GM18507 (cell line): ENCODE results near the gene ORMDL2.
A peak's percentile ranks its signal among the peaks of the same experiment; 100 is the strongest.
"Not testable (repeated sequence)": the region's sequence is repeated elsewhere in the genome, so short reads cannot be mapped to it uniquely, and the experiment has no call there.

Experiments
- DNase-seq: peaks from one replicate; pipeline ENCODE4 v3.0.0; 2011; ENCODE audit warnings: low read depth; ENCODE audit not compliant: insufficient read length; ENCODE audit errors: extremely low spot score
- FAIRE-seq: peaks from 2 replicates; lab custom pipeline; 2011; peaks lifted over from hg19 to GRCh38; lab: Jason Lieb, UNC

The ORMDL2 gene

DNA sequence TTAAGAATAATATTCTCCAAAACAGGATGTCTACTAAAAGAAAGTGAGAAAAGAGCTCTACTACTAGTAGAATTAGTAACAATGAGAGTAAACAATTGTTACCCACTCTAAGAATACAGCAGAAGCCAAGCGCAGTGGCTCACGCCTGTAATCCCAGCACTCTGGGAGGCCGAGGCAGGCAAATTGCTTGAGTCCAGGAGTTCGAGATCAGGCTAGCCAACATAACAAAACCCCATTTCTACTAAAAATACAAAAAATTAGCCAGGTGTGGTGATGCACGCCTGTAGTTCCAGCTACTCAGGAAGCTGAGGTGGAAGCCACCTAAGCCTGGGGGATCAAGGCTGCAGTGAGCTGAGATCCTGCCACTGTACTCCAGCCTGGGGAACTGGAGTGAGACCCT is 6.9 kb downstream of the ORMDL2 start:
- FAIRE-seq (no peak), DNase-seq (no peak)

DNA sequence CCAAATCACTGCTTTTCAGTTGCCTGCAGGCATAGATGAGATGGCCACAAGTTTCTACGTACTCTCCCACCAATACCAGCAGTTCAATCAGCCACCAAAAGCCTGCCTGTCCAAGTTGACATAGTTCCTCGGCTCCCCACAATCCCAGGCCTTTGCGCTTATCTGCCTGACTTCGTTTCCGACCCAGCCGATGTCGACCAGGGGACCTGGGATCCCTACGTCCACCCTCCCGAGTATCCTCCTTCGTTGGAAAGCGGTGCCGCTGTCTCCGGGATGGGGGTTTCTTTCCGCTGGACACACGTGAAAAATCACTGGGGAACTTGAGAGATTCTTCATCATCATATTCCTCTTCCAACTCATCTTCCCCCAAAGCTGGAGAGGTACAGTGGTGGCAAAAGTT is 10.0 kb downstream of the ORMDL2 start:
- FAIRE-seq (no peak), DNase-seq (no peak)

DNA sequence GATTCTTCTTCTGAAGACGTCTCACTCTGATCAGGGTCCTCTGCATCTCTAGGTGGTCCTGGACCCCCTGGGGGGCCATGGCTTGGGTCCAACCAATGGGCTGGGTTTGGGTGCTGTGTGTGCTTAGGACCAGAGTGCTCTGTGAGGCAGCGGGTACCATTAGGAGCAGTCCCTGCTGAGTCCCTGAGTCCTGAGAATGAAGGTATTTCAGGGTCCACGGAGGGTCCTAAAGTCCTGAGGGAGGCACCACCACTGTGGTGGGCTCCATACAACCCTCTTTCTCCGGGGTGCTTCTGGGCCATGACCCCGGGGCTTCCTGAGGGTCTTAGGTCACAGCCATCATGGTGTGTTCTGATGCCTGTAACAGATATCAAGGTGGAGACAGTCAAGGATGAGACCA is 10.5 kb downstream of the ORMDL2 start:
- FAIRE-seq: no peak
- DNase-seq: no peak

DNA sequence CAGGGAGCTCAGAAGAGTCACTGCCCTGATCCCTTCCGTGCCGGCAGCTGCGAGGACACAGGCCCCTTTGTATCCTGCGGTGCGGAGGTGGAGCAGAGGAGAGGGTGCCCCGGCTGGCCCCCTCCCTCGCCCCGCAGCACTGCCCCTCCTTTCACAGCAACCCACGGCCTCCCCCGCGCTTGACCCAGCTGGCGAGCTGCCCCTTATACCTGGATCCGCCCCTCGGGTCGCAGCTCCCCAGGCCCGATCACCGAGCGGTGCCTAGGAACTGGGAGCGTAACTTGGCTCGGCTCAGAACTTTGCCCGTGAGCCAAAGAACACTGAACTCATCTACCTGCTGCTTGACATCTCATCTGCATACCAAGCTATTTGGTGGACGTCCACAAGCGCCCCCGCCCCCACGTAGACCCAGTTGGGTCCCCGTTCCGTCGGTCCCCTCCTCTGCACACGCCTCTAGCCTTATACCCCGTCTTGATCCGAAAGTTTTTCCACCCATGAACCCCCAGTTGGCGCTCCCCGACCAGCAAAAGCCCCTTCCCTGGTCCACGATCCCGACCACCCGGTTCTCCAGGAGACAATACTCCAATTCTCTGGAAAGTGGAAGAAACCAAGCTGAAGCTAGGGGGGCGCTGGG is 12.2 kb downstream of the ORMDL2 start:
- peak; percentile 26 for DNase-seq
- FAIRE-seq: no peak

DNA sequence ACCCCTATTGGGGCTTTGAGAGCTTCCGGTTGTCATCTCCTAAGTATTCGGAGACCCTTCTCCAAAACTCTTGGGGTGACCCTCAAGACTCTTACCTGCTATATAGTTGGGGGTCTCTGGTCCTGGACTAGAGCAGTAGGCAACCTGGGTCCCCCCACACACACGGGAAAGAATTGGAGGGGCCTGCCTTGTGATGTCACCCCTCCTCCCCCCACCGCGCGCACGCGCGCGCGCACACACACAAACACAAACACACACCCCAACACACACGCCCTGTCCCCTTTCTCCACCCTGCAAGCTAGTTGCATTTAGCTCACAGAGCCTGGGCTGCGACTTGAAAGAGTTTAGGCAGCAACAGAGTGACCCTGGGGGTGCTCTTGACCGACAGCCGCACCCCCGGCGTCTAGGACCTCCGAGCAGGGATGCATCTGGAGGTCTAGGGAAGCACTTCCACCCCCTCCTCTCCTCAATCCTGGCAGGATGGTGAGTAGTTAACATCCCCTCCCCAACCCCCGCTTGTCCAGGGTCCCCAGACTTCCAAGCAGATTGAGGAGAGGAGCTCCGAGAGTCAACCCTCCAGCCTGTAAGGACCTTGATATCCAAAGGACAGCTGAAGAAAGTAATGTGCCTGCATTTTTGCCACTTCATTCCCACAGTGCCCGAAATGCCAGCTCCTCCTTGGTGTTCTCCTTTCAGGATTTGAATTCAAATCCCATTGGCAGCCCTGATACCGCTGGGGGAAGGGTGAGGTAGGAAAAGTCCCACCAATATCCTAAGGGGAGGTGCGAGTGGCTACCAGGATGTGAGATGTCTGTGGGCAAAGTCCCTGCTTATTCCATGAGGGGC is 13.0 kb downstream of the ORMDL2 start:
- peak; percentile 21 for FAIRE-seq
- DNase-seq: peak; percentile 36

DNA sequence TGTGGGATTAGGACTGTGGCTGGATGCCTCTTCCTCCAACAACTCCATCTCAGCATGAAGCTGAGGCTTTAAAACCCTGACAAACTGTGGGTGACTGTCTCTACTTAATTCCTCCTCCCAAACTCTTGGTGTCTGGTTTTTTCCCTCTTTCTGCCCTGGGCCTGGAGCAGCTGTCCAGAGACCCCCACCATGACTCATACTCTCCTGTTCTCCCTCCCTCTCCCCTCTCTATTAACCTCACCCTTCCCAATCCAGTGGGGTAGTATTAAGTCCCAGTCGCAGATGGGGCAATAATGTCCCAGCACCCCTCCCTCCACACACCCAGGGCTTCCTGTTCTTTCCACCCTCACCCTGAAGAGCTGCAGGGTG is 13.6 kb downstream of the ORMDL2 start:
- no peak for DNase-seq

DNA sequence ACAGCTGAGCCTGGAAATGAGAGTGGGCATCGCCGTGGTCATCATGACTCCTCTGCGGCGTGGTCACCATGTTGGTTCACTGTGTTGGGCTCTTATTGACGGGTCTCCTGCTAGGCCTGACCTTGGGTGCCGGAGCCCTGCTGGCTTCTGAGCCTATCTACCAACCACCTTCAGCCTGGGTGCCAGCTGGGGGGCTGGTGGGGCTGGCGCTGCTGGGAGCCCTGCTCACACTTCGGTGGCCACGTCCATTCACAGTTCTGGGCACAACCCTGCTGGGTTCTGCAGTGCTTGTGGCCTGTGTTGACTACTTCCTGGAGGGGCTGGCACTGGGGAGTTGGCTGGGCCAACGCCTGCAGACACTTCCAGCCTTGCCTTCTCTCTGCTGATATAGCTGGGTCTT is 15.2 kb downstream of the ORMDL2 start:
- no peak for FAIRE-seq
- no peak for DNase-seq

More for the DNA sequence above, 13.6 kb downstream of the ORMDL2 start:
- no peak for FAIRE-seq

DNA sequence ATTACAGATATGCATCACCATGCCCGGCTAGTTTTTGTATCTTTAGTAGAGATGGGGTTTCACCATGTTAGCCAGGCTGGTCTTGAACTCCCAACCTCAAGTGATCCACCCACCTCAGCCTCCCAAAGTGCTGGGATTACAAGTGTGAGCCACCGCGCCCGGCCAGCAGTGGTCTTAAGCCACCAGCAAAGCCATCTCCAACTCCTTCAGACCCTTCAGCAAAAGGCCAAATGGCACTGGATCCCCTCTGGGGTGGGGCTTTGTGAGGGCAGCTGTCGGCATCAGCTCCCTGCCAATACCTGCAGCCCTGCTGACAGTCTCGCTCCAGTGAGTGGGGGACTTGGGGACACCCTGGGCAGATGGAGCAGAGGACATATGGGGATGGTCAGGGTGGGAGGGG is 16.6 kb downstream of the ORMDL2 start:
- FAIRE-seq: not testable (repeated sequence)

DNA sequence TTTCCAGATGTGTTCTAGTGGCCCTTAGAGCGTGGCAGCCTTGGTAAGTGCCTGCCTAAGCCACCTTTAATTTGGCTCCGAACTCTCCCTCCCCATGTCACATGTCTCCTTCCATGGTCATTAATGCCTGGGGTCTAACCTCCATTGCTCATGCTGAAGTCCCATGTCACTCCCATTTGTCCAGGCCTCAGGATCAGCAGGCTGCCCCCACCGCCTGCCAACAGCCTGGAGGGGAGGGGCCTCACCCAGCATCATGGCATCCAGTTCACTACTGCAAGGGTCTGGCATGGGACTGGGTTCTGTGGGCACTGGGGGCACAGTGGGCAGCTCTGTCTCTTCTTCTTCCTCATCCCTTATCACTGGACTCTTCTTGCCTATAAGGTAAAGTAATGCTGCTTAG is 20.5 kb downstream of the ORMDL2 start:
- DNase-seq (no peak), FAIRE-seq (no peak)

More for the DNA sequence above, 16.6 kb downstream of the ORMDL2 start:
- DNase-seq: not testable (repeated sequence)

DNA sequence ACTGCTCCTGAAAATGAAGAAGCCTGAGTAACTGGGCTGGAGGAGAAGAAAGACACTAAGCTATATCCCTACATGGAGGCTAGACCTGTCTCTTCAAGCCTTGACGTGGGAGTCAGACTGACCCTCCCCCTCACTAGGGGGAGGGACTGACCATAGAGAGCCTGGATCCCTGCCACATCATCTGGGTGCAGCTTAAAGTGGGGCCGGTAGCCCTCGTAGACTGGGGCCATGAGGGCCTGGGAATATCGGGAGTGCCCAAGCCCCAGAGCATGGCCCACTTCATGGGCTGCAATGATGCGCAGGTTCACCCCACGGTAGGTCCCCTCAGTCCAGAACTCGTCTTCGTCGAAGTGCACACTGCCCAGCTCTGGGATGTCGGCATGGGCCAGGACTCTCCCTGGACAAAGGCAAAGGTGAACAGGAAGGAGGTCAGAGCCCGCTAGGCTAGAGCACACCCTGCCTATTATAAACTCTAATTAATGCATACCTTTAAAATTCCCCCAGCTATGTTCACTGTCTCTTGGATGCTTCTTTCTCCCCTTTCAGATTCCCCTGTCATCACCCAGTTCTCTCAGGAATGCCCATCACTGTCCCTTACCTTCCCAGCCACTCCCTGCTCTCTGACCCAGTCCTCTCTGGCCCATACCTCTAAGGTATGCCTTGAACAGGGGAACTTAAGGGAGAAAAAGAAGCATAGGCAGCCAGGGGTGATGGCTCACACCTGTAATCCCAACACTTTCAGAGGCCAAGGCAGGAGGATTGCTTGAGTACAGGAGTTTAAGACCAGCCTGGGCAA is 21.7 kb downstream of the ORMDL2 start:
- DNase-seq (no peak), FAIRE-seq (no peak)

DNA sequence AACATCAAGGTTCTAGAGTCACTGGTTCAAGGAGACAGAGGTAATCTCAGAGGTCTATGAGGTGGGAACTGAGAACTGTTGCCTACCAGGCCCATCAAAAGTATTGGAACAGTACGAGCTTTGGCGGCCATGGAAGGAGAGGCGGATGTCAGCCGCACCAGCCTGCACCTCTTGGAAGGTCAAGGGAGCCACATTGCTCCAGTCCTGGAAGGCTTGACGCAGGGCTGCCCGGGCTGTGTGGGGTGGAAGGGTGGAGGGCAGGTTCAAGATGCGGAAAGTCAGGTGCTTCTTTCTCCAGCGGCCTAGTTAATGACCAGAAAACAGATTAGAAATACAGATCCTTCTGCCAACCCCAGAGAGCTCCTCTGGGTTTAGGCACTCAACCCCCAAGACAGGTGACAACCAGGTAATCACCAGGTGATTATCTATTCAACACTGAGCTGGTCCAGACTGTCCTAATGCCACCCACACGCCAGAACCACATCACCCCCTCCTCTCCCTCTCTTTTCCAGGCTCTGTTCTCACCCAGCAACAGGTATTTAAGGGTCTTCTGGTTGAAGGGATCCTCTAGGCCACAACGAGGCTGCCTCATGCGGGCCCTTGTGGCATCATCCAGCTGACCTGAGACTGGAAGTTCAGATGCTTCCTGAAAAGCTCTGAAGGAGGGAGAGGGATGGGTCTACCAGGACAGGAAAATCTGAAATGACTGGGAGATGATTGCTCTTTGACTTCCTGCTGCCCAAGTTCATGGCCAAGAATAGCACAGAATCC is 22.9 kb downstream of the ORMDL2 start:
- no peak for FAIRE-seq
- no peak for DNase-seq

DNA sequence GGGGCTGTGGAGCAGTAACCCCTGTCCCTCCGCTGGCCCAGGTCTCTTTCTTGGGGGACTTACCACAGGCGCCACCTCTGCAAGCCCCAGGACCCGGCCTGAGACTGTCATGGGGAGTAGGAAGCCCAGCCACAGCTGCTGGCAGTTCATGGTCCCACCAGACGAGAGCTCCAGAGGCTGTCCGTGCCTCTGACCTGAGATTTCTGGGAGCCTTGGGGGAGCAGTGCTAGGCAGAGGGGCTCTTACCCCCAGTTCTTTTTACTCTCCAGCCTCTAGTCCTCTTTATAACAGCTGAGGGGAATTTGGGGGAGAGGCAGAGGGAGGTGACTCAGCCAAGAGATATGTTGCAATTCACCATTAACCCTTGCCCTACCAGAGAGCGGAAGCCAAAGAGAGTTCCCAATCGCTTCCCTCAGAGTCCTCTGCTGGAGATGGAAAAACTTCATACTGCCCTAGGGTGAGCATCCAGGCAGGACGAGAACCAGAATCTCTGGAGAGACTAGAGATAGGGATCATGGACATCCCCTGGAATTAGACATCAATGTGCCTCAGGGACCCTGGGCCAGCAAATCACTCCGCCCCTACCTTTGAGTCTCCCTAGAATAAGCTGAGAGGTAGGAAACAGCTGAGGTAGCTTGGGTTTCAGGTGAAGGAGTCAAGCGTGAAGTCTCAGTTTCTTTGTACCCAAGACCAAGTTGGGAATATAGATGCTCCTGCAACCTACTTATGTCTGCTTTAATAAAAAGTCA is 25.0 kb downstream of the ORMDL2 start, which contains the start of gene MMP19:
Gene MMP19 (minus strand): TSS at position 256 of the 749 bp plus-strand sequence. CDS start 106 bp downstream, at position 150.
- DNase-seq (no peak), FAIRE-seq (no peak)

DNA sequence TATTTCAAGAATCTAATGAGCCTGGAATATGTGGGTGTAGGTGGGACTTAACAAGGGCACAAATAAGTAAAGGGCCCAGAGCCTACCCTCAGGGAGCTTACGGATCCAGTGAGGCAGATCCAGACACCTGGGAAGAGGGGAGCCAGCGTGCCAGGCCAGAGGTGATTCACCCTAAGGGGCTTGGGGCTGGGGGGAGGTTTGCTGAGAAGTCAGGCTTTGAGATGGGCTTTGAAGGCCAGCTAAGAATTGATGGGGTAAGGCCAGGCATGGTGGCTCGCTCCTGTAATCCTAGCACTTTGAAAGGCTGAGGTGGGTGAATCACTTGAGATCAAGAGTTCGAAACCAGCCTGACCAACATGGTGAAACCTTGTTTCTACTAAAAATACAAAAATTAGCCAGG is 25.6 kb downstream of the ORMDL2 start:
- FAIRE-seq (no peak), DNase-seq (no peak)

DNA sequence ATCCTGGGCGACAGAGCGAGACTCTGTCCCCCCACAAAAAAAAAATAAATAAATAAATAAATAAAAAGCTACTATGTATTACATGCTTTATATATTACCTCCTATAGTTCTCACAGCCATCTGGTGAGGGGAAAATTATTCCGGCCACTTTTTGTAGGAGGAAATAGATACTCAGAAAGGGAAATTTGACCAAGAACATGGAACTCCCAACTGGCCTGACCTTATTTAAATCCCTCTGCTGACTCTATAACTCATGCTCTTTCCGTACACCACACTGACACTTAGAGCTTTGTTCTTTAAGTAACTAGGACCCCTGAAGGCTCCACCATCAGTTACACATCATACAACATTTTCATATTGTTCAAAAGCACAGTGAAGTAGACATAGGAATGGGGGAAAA is 27.1 kb downstream of the ORMDL2 start:
- FAIRE-seq: no peak
- DNase-seq: no peak

DNA sequence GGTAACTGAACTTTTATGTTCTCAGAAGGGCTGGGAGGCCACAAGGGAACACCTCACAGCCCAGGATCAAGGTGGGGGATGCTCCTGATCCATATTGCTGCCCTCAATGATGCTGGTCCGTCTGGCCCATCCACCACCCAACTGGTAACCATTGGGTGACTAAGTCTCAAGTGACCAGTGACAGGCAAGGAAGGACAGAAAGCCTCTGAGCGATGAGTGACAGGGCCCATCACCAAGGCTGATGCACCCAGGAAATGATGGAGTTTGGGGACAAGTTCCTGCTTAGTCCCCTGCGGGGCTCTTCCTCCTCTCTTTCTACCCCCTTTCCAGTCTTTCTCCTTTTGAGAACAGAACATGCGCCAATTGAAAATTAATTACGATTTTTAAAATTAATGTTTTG is 27.5 kb downstream of the ORMDL2 start:
- DNase-seq (no peak), FAIRE-seq (no peak)

DNA sequence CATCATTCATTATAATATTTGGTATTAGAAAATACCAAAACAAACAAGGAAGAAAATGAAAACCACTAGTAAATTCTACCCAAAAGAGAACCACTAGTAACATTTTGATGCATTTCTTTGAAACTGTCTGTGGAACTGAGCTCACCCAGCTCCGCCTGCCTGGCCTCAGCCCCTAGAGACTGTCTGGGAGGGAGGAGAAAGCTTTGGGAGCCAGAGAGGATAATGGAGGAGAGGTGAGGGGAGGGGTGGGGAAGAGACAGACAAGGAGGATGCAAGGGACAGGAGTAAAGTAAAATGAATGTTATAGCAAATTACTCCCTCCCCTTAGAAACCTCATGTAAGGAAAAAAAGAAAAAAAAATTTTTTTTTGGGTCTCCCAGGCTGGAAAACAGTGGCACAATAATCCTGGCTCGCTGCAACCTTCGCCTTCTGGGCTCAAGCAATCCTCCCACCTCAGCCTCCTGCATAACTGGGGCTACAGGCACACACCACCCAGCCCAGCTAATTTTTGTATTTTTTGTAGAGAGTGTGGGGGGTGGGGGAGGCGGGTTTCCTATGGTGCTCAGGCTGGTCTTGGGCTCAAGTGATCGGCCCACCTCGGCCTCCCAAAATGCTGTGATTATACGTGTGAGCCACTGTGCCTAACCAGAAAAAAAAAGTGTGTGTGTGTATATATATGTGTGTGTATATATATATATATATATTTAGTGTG is 28.1 kb downstream of the ORMDL2 start:
- FAIRE-seq (no peak), DNase-seq (no peak)

DNA sequence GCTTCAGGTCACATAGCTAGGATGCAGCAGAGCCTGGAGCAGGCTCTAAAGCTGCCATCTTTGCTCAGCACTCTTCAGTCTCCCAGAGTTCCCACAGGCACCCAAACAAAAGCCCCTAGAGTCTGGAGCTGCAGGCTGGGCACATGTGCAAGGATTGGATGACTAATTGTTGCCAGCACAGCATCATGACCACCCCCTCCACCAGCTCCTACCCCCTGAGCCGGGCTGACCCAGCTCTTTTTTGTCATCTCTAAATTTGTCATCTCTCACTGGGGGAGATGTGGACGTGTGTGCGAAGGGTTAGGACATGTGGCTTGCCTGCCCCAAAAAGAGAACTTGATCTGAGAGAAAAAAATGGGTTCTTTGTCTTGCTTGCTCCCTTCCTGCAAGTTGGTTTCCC is 29.2 kb downstream of the ORMDL2 start:
- DNase-seq (no peak), FAIRE-seq (no peak)

DNA sequence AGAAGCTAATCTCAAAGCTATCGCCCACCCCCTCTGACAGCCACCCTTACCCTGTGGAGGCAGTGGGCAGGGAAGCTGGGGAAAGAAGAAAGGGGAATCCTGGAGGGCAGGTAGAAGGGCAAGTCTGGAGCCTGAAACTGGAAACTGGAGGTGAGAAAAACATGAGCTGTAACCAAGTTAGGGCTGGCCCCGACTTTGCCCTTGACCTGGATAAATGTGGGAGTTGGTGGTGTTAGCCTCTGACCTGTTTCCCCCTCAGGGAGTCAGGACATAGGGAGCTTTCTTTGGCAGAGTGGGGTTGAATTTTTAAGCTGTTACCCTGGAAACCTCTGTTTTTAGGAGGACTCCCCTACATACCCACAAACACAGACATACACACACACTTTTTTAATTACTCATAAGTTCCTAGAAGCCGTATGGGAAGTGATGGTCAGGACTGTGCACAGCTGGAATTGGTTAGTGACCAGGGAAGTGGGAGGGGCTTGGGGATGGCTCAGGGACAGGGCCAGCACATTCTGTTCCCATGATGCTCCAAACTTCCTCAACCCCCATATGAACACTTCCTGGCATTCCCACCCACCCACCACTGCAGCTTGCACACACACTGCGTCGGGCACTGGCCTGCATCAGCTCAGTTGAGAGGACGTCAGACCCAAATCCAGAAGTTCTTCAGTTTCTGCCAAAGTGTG is 29.9 kb downstream of the ORMDL2 start:
- DNase-seq (no peak), FAIRE-seq (no peak)
